Spleen (tissue), 7 donors: ENCODE results near the gene NLRP7.

Experiments
- POLR2A ChIP-seq, 3 donors: fragments of 450-650 bp; IDR thresholded peaks; one replicate each; pipeline ENCODE4 v1.5.1; 2017; ENCODE audit warnings: antibody characterized with exemption in 3 of 3, mild to moderate bottlenecking in 1 of 3
- TF ChIP-seq, protein P1 (sequence below), 11 experiments: fragments of 200-600 bp in 7 of 11; fragments of 450-650 bp in 4 of 11; sonication (generic) in 4 of 11; IDR thresholded peaks in 8 of 11; conservative IDR thresholded peaks in 3 of 11; 1 replicate in 7 of 11; 2 replicates in 4 of 11; pipeline versions ENCODE4 v1.4.0 to v1.8.0; 2016 to 2021; ENCODE audit warnings: antibody characterized with exemption in 11 of 11, inconsistent platforms in 4 of 11, mild to moderate bottlenecking in 1 of 11
- donor health status: DM: no; HTN: no; CAD: no; lungs with moderate emphysema.
- donor health status: DM: no; HTN: no; CAD: no.
- donor health status: DM: no; HTN: no; CAD: no.

GRCh38 chr19:54906819-54907218, 40.5 kb downstream of the NLRP7 start:
- TF ChIP-seq, protein P1, sequence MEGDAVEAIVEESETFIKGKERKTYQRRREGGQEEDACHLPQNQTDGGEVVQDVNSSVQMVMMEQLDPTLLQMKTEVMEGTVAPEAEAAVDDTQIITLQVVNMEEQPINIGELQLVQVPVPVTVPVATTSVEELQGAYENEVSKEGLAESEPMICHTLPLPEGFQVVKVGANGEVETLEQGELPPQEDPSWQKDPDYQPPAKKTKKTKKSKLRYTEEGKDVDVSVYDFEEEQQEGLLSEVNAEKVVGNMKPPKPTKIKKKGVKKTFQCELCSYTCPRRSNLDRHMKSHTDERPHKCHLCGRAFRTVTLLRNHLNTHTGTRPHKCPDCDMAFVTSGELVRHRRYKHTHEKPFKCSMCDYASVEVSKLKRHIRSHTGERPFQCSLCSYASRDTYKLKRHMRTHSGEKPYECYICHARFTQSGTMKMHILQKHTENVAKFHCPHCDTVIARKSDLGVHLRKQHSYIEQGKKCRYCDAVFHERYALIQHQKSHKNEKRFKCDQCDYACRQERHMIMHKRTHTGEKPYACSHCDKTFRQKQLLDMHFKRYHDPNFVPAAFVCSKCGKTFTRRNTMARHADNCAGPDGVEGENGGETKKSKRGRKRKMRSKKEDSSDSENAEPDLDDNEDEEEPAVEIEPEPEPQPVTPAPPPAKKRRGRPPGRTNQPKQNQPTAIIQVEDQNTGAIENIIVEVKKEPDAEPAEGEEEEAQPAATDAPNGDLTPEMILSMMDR (IDR thresholded peaks at IDR 0.05 in 8 of 11, conservative IDR thresholded peaks at IDR 0.05 in 3 of 11) = no peak
- TF ChIP-seq POLR2A (IDR thresholded peaks at IDR 0.05) = no peak
